Astrocyte (in vitro differentiated cells and primary cell): ENCODE data around the gene NXPH1. TPM values are rescaled to one million over a fixed set of nuclear protein-coding genes. Genes with fewer than 3 reads are reported as not detected.

Experiments
- DNase-seq: peaks from one replicate; pipeline ENCODE4 v3.0.0-alpha.2; 2010; ENCODE audit warnings: low read depth
- FAIRE-seq: peaks from 2 replicates; lab custom pipeline; 2011; peaks lifted over from hg19 to GRCh38; lab: Jason Lieb, UNC
- H2AFZ ChIP-seq: 2 replicates; pipeline ENCODE4 v1.6.0; 2012; ENCODE audit warnings: low read depth, low read length, inconsistent platforms
- H3K27ac ChIP-seq: 2 replicates; pipeline ENCODE4 v1.5.1; 2011; ENCODE audit warnings: low read depth, low read length, inconsistent platforms
- H3K27me3 ChIP-seq: 2 replicates; pipeline ENCODE4 v1.6.0; 2011; ENCODE audit warnings: low read length, inconsistent platforms; ENCODE audit not compliant: insufficient read depth
- H3K36me3 ChIP-seq: 2 replicates; pipeline ENCODE4 v1.5.1; 2011; ENCODE audit warnings: low read length, inconsistent platforms; ENCODE audit not compliant: insufficient read depth
- H3K4me1 ChIP-seq: 2 replicates; pipeline ENCODE4 v1.5.1; 2011; ENCODE audit warnings: low read length, inconsistent platforms; ENCODE audit not compliant: insufficient read depth
- H3K4me2 ChIP-seq: 2 replicates; pipeline ENCODE4 v1.6.0; 2012; ENCODE audit warnings: low read length, inconsistent platforms
- H3K4me3 ChIP-seq: 2 replicates; pipeline ENCODE4 v1.5.1; 2011; ENCODE audit warnings: low read depth, mild to moderate bottlenecking, low read length, inconsistent platforms; ENCODE audit not compliant: insufficient read depth
- H3K79me2 ChIP-seq: 2 replicates; pipeline ENCODE4 v1.6.0; 2012; ENCODE audit warnings: mild to moderate bottlenecking, low read length, inconsistent platforms; ENCODE audit not compliant: insufficient read depth
- H3K9ac ChIP-seq: 2 replicates; pipeline ENCODE4 v1.6.0; 2012; ENCODE audit warnings: mild to moderate bottlenecking, low read length, inconsistent platforms
- H3K9me3 ChIP-seq: 2 replicates; pipeline ENCODE4 v1.5.1; 2012; ENCODE audit warnings: low read depth, mild to moderate bottlenecking, low read length, inconsistent platforms; ENCODE audit not compliant: insufficient read depth
- H4K20me1 ChIP-seq: 2 replicates; pipeline ENCODE4 v1.6.0; 2012; ENCODE audit warnings: low read length, inconsistent platforms; ENCODE audit not compliant: insufficient read depth
- H3K27ac Mint-ChIP-seq: one replicate; pipeline ENCODE4 v1.8.0; 2021; ENCODE audit warnings: mild to moderate bottlenecking, mixed read lengths; ENCODE audit not compliant: unreplicated experiment
- H3K27me3 Mint-ChIP-seq: one replicate; pipeline ENCODE4 v1.8.0; 2021; ENCODE audit warnings: low read depth, mixed read lengths; ENCODE audit not compliant: unreplicated experiment
- H3K36me3 Mint-ChIP-seq: one replicate; pipeline ENCODE4 v1.8.0; 2021; ENCODE audit warnings: low read depth, mixed read lengths; ENCODE audit not compliant: unreplicated experiment
- H3K4me1 Mint-ChIP-seq: one replicate; pipeline ENCODE4 v1.8.0; 2021; ENCODE audit warnings: low read depth, mixed read lengths; ENCODE audit not compliant: unreplicated experiment
- H3K4me3 Mint-ChIP-seq: one replicate; pipeline ENCODE4 v1.8.0; 2021; ENCODE audit warnings: mild to moderate bottlenecking, moderate library complexity, mixed read lengths; ENCODE audit not compliant: unreplicated experiment
- H3K9me3 Mint-ChIP-seq: one replicate; pipeline ENCODE4 v1.8.0; 2021; ENCODE audit warnings: mild to moderate bottlenecking, mixed read lengths; ENCODE audit not compliant: unreplicated experiment
- EZH2 ChIP-seq: IDR thresholded peaks from 2 replicates; pipeline ENCODE4 v1.6.1; 2012; ENCODE audit warnings: mild to moderate bottlenecking, low read length, inconsistent platforms; ENCODE audit not compliant: insufficient read depth
- total RNA-seq: library from RNA; stranded (reverse); gene quantifications from 2 replicates; pipeline ENCODE4 v1.2.1, GENCODE V29; 2021
- TF ChIP-seq, protein P1 (sequence below): IDR thresholded peaks from 2 replicates; pipeline ENCODE4 v1.5.1; 2011; ENCODE audit warnings: low read depth, mild to moderate bottlenecking, inconsistent platforms, low read length, moderate library complexity; ENCODE audit not compliant: insufficient read depth

NXPH1 gene
- total RNA-seq, 1 donor from 2014 or later: 0.16 TPM

GRCh38 chr7:8511855-8512254 is 78.4 kb downstream of the NXPH1 start:
- H4K20me1 ChIP-seq: no peaks in the 10 kb centered on the region
- H3K4me1 ChIP-seq: no peaks in the 10 kb centered on the region
- DNase-seq: no peak
- H3K9me3 ChIP-seq: no peaks in the 10 kb centered on the region
- H3K27ac ChIP-seq: no peak overlapping the region
- no peak overlapping the region for H3K9ac ChIP-seq
- H3K27ac Mint-ChIP-seq: no peak overlapping the region
- H3K36me3 ChIP-seq: no peaks in the 10 kb centered on the region
- no peak for FAIRE-seq
- no peak for TF ChIP-seq EZH2
- TF ChIP-seq, protein P1, sequence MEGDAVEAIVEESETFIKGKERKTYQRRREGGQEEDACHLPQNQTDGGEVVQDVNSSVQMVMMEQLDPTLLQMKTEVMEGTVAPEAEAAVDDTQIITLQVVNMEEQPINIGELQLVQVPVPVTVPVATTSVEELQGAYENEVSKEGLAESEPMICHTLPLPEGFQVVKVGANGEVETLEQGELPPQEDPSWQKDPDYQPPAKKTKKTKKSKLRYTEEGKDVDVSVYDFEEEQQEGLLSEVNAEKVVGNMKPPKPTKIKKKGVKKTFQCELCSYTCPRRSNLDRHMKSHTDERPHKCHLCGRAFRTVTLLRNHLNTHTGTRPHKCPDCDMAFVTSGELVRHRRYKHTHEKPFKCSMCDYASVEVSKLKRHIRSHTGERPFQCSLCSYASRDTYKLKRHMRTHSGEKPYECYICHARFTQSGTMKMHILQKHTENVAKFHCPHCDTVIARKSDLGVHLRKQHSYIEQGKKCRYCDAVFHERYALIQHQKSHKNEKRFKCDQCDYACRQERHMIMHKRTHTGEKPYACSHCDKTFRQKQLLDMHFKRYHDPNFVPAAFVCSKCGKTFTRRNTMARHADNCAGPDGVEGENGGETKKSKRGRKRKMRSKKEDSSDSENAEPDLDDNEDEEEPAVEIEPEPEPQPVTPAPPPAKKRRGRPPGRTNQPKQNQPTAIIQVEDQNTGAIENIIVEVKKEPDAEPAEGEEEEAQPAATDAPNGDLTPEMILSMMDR: no peak
- H3K27me3 ChIP-seq: no peaks in the 10 kb centered on the region
- no peaks in the 10 kb centered on the region for H3K27me3 Mint-ChIP-seq
- no peak overlapping the region for H3K4me2 ChIP-seq
- no peaks in the 10 kb centered on the region for H3K9me3 Mint-ChIP-seq
- peaks cover 2% of the 10 kb centered on the region for H3K36me3 Mint-ChIP-seq
- no peak overlapping the region for H3K4me3 ChIP-seq
- H3K4me3 Mint-ChIP-seq: no peak overlapping the region
- H2AFZ ChIP-seq: no peak overlapping the region
- H3K4me1 Mint-ChIP-seq: no peaks in the 10 kb centered on the region
- no peaks in the 10 kb centered on the region for H3K79me2 ChIP-seq

DNA sequence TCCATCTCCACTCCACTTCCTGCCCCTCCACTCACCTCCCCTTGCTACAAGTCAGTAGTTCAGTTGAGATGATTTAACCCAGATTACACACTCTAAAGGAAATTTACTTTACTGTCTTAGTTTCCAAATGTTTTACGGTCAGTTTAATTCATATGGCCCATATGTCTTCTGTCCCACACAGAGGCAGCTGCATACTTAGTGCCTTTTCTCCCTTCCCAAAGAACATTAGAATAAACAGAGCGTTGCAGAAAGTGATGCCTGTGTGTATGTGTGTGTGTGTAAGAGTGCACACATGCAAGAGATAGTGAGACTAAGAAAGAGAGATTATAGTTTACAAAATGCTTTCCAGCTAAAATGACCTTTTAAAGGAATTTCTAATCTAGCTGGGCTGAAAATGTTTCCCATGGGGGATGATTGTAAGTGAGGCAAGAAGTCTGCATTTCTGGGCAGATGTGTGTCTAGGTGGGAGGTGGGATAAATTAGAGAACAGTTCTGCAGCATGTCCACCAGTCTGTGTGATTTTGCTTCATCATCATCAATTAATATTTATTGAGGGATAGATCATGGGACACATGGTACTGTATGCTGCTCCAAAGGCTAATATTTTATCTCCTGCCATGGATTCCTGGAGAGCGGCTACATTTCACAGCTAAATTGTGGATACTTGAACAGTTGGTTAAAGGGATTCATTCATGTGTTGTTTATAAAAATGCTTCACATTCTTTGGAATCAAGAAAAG is 81.5 kb downstream of the NXPH1 start:
- DNase-seq (no peak), FAIRE-seq (no peak)
- Histone ChIP-seq H3K4me1 (no peaks in the 10 kb centered on the region), H3K4me3 (no peak overlapping the region), H3K9ac (no peak overlapping the region), H3K36me3 (no peaks in the 10 kb centered on the region), H3K79me2 (no peaks in the 10 kb centered on the region), H3K27ac (no peak overlapping the region), H4K20me1 (no peaks in the 10 kb centered on the region), H3K4me2 (no peak overlapping the region), H2AFZ (no peak overlapping the region), H3K9me3 (no peaks in the 10 kb centered on the region), H3K27me3 (no peaks in the 10 kb centered on the region)
- no peak overlapping the region for H3K27ac Mint-ChIP-seq
- no peaks in the 10 kb centered on the region for H3K9me3 Mint-ChIP-seq
- no peak overlapping the region for H3K4me3 Mint-ChIP-seq
- H3K4me1 Mint-ChIP-seq: no peaks in the 10 kb centered on the region
- TF ChIP-seq EZH2: no peak
- TF ChIP-seq, protein P1: no peak
- H3K27me3 Mint-ChIP-seq: no peaks in the 10 kb centered on the region
- H3K36me3 Mint-ChIP-seq: peaks cover 2% of the 10 kb centered on the region

- Histone ChIP-seq H4K20me1 (no peaks in the 10 kb centered on the region), H3K27me3 (no peaks in the 10 kb centered on the region), H3K27ac (no peak overlapping the region), H3K36me3 (no peaks in the 10 kb centered on the region), H3K9me3 (no peaks in the 10 kb centered on the region), H3K4me1 (no peaks in the 10 kb centered on the region), H3K4me3 (no peak overlapping the region), H2AFZ (no peak overlapping the region), H3K79me2 (no peaks in the 10 kb centered on the region), H3K9ac (no peak overlapping the region), H3K4me2 (no peak overlapping the region)
- no peaks in the 10 kb centered on the region for H3K9me3 Mint-ChIP-seq
- FAIRE-seq (no peak), DNase-seq (no peak)
- H3K4me1 Mint-ChIP-seq: no peaks in the 10 kb centered on the region
- H3K27ac Mint-ChIP-seq: no peak overlapping the region
- TF ChIP-seq, protein P1: no peak
- no peak for TF ChIP-seq EZH2
- H3K36me3 Mint-ChIP-seq: peaks cover 2% of the 10 kb centered on the region
- no peaks in the 10 kb centered on the region for H3K27me3 Mint-ChIP-seq
- no peak overlapping the region for H3K4me3 Mint-ChIP-seq
Observed at GRCh38 chr7:8515640-8516185, 82.3 kb downstream of the NXPH1 start.
